Activated CD4-positive, CD25-positive, alpha-beta regulatory T cell (primary cell): ENCODE measurements around the gene SELPLG.
"Not testable (repeated sequence)": the region's sequence is repeated elsewhere in the genome, so short reads cannot be mapped to it uniquely, and the experiment has no call there.

Experiments used
- DNase-seq, 4 experiments: peaks; one replicate each; lab custom pipeline; 2025; lab: John Stamatoyannopoulos, UW

Gene SELPLG

GRCh38 chr12:108618953-108619274 lies 14.8 kb downstream of the SELPLG start:
- not testable (repeated sequence) for DNase-seq

- DNase-seq: peak; percentile 56 to 67 (median 59)
Observed at GRCh38 chr12:108618079-108618952, 15.4 kb downstream of the SELPLG start.

DNA sequence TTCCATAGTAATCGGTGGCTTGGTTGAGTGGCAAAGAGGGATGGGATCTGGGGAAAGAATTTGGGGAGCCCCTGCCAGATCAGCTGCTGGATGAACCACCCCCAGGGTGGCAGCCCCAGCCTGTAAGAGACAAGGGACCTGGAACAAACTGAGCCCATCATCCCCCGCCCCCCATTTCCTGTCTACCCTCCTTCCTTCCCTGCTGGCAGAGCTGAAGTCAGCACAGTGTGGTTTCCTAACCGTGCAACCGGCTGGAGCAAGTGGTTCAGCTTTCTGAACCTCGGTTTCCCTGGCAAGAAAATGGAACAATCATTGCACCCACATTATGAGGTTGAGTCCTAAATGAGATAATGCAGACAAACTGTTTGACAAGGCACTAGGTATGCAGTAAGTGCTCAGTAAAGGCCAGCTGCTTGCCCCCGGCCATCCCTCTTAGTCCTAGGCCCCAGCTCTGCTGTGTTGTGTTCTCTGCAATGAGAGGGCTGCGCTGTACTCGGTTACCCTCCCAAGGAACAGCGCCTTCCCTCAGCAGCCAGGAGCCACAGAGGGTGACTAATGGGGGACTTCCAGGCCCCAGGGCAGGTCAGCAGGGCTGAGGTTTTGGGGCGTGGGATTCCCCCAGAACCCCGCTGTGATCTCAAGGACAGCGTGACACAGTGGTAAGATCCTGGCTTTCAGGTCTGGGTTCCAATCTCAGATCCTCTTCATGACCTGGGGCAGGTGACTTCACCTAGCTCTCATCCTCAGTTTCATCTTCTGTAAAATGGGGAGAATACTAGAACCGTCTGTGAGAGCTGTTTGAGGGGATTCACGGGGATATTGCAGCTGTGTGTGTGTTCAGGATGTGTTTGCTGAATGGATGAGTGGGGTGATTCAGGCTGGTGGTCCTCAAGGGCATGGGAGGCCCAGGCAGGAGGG lies 16.5 kb downstream of the SELPLG start:
- peak; percentile 16 to 61 (median 45) for DNase-seq

GRCh38 chr12:108616359-108616758 lies 17.3 kb downstream of the SELPLG start:
- no peak for DNase-seq

- DNase-seq: no peak
Observed at GRCh38 chr12:108615918-108616317, 17.8 kb downstream of the SELPLG start.

DNA sequence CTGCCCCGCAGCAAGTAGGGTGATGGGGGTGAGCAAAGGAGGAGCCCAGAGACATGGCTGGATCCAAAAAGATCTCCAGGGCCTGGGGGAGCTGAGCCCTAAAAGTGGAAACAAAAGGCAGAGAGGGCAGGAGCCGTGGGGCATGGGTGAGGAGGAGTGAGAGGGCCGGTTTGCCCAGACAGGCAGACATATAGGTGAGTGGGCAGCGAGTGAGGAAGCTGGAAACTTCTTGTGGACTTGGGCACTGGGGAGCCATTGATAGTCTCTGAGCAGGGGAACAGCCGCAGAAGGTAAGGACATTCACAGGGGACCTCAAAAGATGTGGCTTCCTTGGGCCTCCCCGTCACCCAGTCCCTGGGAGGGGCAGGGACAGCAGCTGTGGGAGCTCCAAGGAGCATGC lies 19.1 kb downstream of the SELPLG start:
- no peak for DNase-seq

- no peak for DNase-seq
Observed at GRCh38 chr12:108614041-108614440, 19.7 kb downstream of the SELPLG start.

- no peak for DNase-seq
Observed at GRCh38 chr12:108613548-108613947, 20.1 kb downstream of the SELPLG start.

DNA sequence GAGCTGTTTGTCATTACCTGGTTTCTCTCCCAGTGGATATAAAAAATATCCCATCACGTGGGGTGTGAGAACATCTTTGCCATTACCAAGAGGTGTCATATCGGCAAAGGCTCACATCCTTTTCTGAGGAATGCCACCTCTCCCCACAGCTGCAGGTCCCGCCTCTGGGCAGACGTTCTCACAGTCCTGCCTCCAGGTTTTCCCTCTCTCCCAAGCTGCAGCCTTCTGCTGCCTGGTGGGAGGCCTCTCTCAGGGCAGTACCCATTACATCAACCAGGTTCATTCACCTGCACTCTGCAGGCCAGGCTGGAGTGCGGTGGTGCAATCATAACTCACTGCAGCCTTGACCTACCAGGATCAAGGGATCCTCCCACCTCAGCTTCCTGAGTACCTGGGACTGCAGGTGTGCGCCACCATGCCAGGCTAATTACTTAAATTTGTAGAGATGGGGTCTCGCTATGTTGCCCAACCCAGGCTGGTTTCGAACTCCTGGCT lies 20.9 kb downstream of the SELPLG start:
- no peak for DNase-seq

DNA sequence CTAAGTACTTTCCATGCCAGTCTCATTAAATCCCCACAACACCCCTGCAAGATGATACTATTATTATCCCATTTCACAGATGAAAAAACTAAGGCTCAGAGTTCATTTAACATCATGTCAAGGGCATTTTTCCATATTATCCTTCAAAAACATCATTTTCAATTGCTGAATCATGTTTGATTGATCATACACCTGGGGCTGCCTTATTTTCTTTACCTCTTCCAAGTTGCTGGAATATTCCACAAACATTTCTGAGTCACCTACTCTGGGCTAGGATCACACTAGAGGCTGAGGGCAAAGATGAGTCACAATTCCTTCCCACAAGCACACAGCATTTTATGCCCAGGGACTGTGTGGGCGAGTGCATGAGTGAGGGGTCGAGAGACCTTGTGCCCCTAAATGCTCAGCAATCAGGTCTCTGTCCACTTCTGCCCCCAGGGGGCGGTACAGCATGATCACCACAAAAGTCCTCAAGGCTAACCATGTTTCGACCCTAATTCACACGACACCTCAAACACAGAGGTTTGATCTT lies 21.7 kb downstream of the SELPLG start:
- peak; percentile 15 to 38 (median 27) for DNase-seq

DNA sequence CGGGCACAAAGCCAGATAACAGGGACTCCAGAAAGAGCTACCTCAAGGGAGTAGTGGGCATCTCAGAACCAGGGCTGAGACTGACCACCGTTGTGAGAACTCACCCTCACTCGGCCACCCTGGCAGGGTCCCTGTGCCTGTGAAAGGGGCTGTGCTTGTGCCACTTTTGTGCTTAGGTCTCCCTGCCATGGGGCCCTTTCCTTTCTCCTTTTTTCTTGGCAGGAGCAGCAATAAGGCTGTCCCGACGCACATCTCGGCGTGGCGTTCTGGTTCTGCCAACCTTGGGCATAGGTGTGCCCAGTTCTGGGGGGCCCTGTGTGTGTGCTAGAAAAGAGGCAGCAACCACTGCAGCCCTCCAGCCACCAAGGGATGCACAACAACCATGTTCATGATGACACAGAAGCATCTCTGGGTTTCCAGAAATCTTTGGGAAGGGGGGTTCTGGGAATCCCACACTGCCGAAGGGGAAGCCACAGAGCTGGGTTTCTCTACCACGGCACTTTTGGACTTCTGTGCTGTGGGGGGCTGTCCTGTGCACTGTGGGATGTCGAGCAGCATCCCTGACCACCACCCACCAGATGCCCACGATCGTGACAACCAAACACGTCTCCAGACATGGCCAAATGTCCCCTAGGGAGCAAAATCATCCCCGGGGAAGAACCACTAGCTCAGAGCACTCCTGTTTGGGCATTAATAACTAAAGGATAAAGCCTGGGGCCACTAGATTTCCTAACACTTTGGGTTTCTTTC lies 22.7 kb downstream of the SELPLG start:
- DNase-seq: no peak

- DNase-seq: no peak
Observed at GRCh38 chr12:108610336-108610815, 23.3 kb downstream of the SELPLG start.

GRCh38 chr12:108609537-108610335 lies 24.0 kb downstream of the SELPLG start:
- DNase-seq: no peak

DNA sequence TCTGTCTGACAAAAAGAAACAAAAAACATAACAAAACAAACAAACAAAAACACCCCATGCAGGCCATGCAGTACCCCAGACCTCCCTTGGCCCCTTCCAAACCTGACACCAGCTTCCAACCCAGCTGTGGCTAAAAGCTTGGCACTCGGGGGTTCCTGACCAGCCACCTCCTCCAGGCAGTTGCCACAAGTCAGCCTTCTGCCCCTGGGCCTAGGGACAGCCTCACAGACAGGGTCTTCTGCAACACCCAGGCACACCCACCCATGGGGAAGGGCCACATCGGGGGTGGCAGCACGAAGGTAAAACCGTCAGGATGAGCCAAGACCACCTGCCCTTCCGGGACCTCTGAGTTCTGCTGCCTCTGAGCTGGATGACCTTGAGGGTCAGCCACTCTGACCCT lies 25.1 kb downstream of the SELPLG start:
- no peak for DNase-seq

- no peak for DNase-seq
Observed at GRCh38 chr12:108607981-108608600, 25.6 kb downstream of the SELPLG start.

DNA sequence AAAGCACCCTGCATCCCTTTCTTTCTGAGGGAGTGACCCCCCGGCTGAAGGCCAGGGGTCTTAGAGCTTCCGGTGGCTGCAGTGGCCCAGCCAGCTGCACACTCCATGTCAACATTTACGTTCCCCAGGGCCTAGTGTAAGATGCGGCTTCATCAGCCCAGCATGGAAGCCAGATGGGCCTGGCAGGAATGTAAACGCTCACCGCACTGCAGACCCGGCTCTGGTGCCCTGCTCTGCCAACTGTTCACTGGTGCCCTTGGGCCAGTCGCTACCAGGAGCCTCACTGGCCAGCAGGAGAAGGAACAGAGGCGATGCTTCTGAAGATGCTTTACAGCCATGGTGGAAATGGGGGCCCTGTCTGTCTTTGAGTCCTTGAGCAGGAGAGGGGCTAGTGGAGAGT lies 27.2 kb downstream of the SELPLG start:
- no peak for DNase-seq

DNA sequence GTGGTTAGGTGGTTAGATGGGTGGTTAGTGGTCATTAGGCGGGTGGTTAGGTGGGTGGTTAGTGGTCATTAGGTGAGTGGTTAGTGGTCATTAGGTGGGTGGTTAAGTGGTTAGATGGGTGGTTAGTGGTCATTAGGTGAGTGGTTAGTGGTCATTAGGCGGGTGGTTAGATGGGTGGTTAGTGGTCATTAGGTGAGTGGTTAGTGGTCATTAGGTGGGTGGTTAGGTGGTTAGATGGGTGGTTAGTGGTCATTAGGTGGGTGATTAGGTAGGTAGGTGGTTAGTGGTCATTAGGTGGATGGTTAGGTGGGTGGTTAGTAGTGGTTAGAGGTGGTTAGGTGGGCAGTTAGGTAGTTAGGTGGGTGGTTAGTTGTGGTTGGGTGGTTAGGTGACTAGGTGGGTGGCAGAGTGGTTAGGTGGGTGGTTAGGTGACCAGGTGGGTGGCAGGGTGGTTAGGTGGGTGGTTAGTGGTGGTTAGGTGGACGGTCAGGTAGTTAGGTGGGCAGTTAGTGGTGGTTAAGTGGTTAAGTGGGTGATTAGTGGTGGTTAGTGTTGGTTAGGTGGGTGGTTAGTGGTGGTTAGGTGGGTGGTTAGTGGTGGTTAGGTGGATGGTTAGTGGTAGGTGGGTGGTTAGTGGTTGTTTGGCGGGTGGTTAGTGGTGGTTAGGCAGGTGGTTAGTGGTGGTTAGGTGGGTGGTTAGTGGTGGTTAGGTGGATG lies 27.8 kb downstream of the SELPLG start:
- DNase-seq: no peak

DNA sequence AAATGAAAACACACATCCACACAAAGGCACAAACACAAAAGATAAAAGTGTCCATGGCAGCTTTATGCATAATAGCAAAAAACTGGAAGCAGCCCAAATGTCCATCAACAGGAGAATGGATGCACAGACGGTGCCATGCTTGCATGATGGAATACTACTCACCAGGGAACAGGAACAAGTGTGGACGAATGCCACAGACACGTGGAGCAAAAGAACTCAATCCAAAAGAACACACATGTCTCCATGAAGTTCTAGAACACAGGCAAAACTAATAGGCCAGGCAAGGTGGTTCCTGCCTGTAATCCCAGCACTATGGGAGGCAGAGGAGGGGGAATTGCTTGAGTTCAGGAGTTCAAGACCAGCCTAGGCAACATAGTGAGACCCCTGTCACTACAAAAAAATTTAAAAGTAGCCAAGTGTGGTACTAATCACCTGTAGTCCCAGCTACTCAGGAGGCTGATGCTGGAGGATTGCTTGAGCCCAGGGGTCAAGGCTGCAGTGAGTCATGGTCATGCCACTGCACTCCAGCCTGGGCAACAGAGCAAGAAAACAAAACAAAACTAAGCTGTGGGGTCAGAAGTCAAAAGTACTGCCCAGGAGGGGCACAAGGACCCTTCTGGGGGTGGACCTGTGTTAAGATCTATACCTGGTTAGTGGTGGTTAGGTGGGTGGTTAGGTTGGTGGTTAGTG lies 28.5 kb downstream of the SELPLG start:
- DNase-seq: no peak
